Measurements from ENCODE around the gene PCNX2. TPM values are rescaled to one million over a fixed set of nuclear protein-coding genes. Genes with fewer than 3 reads are reported as not detected.
"Not testable (repeated sequence)": the region's sequence is repeated elsewhere in the genome, so short reads cannot be mapped to it uniquely, and the experiment has no call there.

The PCNX2 gene
- total and polyA plus RNA-seq, 2 donors (not counting 3 experiments of a cell fraction or from before 2014, with no cell fraction given) = 6.6 to 11.0 TPM

- CTCF ChIA-PET = no interaction called here
- H3K27ac ChIP-seq (ENCODE audit: insufficient read depth, low read depth, low read length) = peak overlapping the region; percentile 89
- no peak for FAIRE-seq
Observed at GRCh38 chr1:233111731-233112130, 183.8 kb downstream of the PCNX2 start.

DNA sequence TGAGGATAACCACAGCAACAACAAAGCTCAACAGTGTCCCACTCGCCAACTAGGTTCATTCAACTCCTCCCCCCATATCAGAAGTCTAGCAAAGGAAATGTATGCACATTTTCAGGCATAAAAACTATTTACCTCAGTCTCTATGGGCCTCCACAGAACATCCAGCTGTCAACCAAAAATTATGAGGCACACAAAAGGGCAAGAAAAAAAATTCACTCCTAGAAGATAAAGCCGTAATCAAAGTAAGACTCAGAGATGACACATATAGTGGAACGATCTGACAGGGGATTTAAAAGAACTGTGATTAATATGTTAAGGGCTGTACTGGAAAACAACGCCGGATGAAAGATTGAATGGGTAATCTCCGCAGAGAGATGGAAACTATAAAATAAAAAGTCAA, 186.4 kb downstream of the PCNX2 start:
- Histone ChIP-seq H3K4me1 (ENCODE audit: control insufficient read depth, extremely low read depth, insufficient read depth, low read length) (peaks cover 24% of the 10 kb centered on the region), H3K36me3 (ENCODE audit: control insufficient read depth in 2 of 2, extremely low read depth in 1 of 2, insufficient read depth in 2 of 2, low read length in 2 of 2) (no peaks in the 10 kb centered on the region), H3K9ac (replicated peaks; ENCODE audit: extremely low read depth, insufficient read depth, low read length) (no peak overlapping the region), H3K9me3 (replicated peaks; ENCODE audit: control insufficient read depth, insufficient read depth, low read length) (no peaks in the 10 kb centered on the region), H3K27me3 (ENCODE audit: control insufficient read depth in 2 of 2, insufficient read depth in 2 of 2, low read length in 2 of 2) (no peaks in the 10 kb centered on the region), H3K79me2 (ENCODE audit: control insufficient read depth, insufficient read depth, low read length) (no peaks in the 10 kb centered on the region), H3K27ac (ENCODE audit: insufficient read depth, low read depth, low read length) (no peak overlapping the region), H2AFZ (ENCODE audit: low read depth, low read length) (no peak overlapping the region), H3K4me3 (replicated peaks in 1 of 3; ENCODE audit: insufficient read depth in 1 of 3, low read depth in 1 of 3, low read length in 3 of 3) (no peak overlapping the region), H3K9me1 (replicated peaks; ENCODE audit: control insufficient read depth, extremely low read depth, insufficient read depth, low read length) (no peaks in the 10 kb centered on the region), H4K20me1 (replicated peaks; ENCODE audit: control insufficient read depth, extremely low read depth, insufficient read depth, low read length) (no peaks in the 10 kb centered on the region), H3K4me2 (ENCODE audit: insufficient read depth, low read length) (no peak overlapping the region)
- dilution Hi-C loops (cut with MboI; ENCODE audit: extremely low pct_ligation_motif_present, low sequenced_read_pairs) (no loop called here), intact Hi-C loops (cut with micrococcal nuclease) (no loop called here)
- no TSS peak for BruUV-seq (replicated peaks)
- CTCF ChIA-PET = no interaction called here
- POLR2A ChIA-PET = no interaction called here
- DNase-seq (ENCODE audit: low read depth, low spot score) = no peak
- no peak for FAIRE-seq
- TF ChIP-seq CTCF (IDR thresholded peaks at IDR 0.05; ENCODE audit: extremely low read depth in 1 of 2, insufficient read depth in 1 of 2, low read depth in 1 of 2, low read length in 2 of 2) (no peak), GATA2 (IDR thresholded peaks at IDR 0.05; ENCODE audit: insufficient read depth, insufficient read length, low read depth, low read length) (no peak), FOS (IDR thresholded peaks at IDR 0.05; ENCODE audit: borderline replicate concordance, insufficient read depth, low read length) (no peak), POLR2A (IDR thresholded peaks at IDR 0.05; ENCODE audit: low read depth, low read length) (no peak), JUN (IDR thresholded peaks at IDR 0.05; ENCODE audit: borderline replicate concordance, insufficient read depth, insufficient read length, low read depth) (no peak)
- TF ChIP-seq, protein P1, sequence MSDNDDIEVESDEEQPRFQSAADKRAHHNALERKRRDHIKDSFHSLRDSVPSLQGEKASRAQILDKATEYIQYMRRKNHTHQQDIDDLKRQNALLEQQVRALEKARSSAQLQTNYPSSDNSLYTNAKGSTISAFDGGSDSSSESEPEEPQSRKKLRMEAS (IDR thresholded peaks at IDR 0.05; ENCODE audit: insufficient read depth, insufficient read length) = no peak

More at GRCh38 chr1:233111731-233112130, 183.8 kb downstream of the PCNX2 start:
- dilution Hi-C loops (cut with MboI; ENCODE audit: extremely low pct_ligation_motif_present, low sequenced_read_pairs) = no loop called here
- Histone ChIP-seq H3K4me3 (replicated peaks in 1 of 3; ENCODE audit: insufficient read depth in 1 of 3, low read depth in 1 of 3, low read length in 3 of 3) (no peak overlapping the region), H3K9me3 (replicated peaks; ENCODE audit: control insufficient read depth, insufficient read depth, low read length) (no peaks in the 10 kb centered on the region), H3K4me2 (ENCODE audit: insufficient read depth, low read length) (no peak overlapping the region), H3K9ac (replicated peaks; ENCODE audit: extremely low read depth, insufficient read depth, low read length) (no peak overlapping the region), H3K9me1 (replicated peaks; ENCODE audit: control insufficient read depth, extremely low read depth, insufficient read depth, low read length) (no peaks in the 10 kb centered on the region), H4K20me1 (replicated peaks; ENCODE audit: control insufficient read depth, extremely low read depth, insufficient read depth, low read length) (no peaks in the 10 kb centered on the region), H3K27me3 (ENCODE audit: control insufficient read depth in 2 of 2, insufficient read depth in 2 of 2, low read length in 2 of 2) (no peaks in the 10 kb centered on the region), H3K36me3 (ENCODE audit: control insufficient read depth in 2 of 2, extremely low read depth in 1 of 2, insufficient read depth in 2 of 2, low read length in 2 of 2) (no peaks in the 10 kb centered on the region), H3K4me1 (ENCODE audit: control insufficient read depth, extremely low read depth, insufficient read depth, low read length) (peaks cover 32% of the 10 kb centered on the region), H2AFZ (ENCODE audit: low read depth, low read length) (no peak overlapping the region), H3K79me2 (ENCODE audit: control insufficient read depth, insufficient read depth, low read length) (no peaks in the 10 kb centered on the region)
- no peak for TF ChIP-seq MYC (IDR thresholded peaks at IDR 0.05; ENCODE audit: low read depth, low read length)
- TF ChIP-seq FOS (IDR thresholded peaks at IDR 0.05; ENCODE audit: borderline replicate concordance, insufficient read depth, low read length) = no peak
- TF ChIP-seq POLR2AphosphoS5 (IDR thresholded peaks at IDR 0.05; ENCODE audit: insufficient read depth, low read depth, low read length) = no peak
- no TSS peak for BruUV-seq (replicated peaks)
- DNase-seq (ENCODE audit: low read depth, low spot score) = no peak
- POLR2A ChIA-PET = no interaction called here
- intact Hi-C loops (cut with micrococcal nuclease) = loop anchor here (2.0 to 5.0 kb wide), 2 partner anchors 87 to 299 kb away; no protein-coding TSS in a partner anchor

- dilution Hi-C loops (cut with MboI; ENCODE audit: extremely low pct_ligation_motif_present, low sequenced_read_pairs); BruUV-seq (replicated peaks); POLR2A ChIA-PET: not testable (repeated sequence)
Observed at GRCh38 chr1:233107716-233108130, 187.8 kb downstream of the PCNX2 start.

More at GRCh38 chr1:233107716-233108130, 187.8 kb downstream of the PCNX2 start:
- CTCF ChIA-PET = interaction anchor here (0.8 kb wide), 1 partner anchor 227 kb away, joined by 3 read pairs; no protein-coding TSS in a partner anchor
- H3K4me2 ChIP-seq (ENCODE audit: insufficient read depth, low read length); intact Hi-C loops (cut with micrococcal nuclease); FAIRE-seq; H3K9me3 ChIP-seq (replicated peaks; ENCODE audit: control insufficient read depth, insufficient read depth, low read length); H2AFZ ChIP-seq (ENCODE audit: low read depth, low read length); H3K27ac ChIP-seq (ENCODE audit: insufficient read depth, low read depth, low read length); H4K20me1 ChIP-seq (replicated peaks; ENCODE audit: control insufficient read depth, extremely low read depth, insufficient read depth, low read length); H3K79me2 ChIP-seq (ENCODE audit: control insufficient read depth, insufficient read depth, low read length); H3K4me3 ChIP-seq (replicated peaks in 1 of 3; ENCODE audit: insufficient read depth in 1 of 3, low read depth in 1 of 3, low read length in 3 of 3); H3K9me1 ChIP-seq (replicated peaks; ENCODE audit: control insufficient read depth, extremely low read depth, insufficient read depth, low read length); DNase-seq (ENCODE audit: low read depth, low spot score); H3K9ac ChIP-seq (replicated peaks; ENCODE audit: extremely low read depth, insufficient read depth, low read length); H3K27me3 ChIP-seq (ENCODE audit: control insufficient read depth in 2 of 2, insufficient read depth in 2 of 2, low read length in 2 of 2); H3K36me3 ChIP-seq (ENCODE audit: control insufficient read depth in 2 of 2, extremely low read depth in 1 of 2, insufficient read depth in 2 of 2, low read length in 2 of 2): not testable (repeated sequence)
- peaks cover 10% of the 10 kb centered on the region for H3K4me1 ChIP-seq (ENCODE audit: control insufficient read depth, extremely low read depth, insufficient read depth, low read length)
